ENCODE results near the gene PLA2R1.

The PLA2R1 gene

GRCh38 chr2:159902722-159903121 lies 159.7 kb downstream of the PLA2R1 start:
- TF ChIP-seq, protein P1, sequence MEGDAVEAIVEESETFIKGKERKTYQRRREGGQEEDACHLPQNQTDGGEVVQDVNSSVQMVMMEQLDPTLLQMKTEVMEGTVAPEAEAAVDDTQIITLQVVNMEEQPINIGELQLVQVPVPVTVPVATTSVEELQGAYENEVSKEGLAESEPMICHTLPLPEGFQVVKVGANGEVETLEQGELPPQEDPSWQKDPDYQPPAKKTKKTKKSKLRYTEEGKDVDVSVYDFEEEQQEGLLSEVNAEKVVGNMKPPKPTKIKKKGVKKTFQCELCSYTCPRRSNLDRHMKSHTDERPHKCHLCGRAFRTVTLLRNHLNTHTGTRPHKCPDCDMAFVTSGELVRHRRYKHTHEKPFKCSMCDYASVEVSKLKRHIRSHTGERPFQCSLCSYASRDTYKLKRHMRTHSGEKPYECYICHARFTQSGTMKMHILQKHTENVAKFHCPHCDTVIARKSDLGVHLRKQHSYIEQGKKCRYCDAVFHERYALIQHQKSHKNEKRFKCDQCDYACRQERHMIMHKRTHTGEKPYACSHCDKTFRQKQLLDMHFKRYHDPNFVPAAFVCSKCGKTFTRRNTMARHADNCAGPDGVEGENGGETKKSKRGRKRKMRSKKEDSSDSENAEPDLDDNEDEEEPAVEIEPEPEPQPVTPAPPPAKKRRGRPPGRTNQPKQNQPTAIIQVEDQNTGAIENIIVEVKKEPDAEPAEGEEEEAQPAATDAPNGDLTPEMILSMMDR (IDR thresholded peaks at IDR 0.05; ENCODE audit: low read depth, low read length, missing control alignments), result no peak
- no peaks in the 10 kb centered on the region for H3K27me3 ChIP-seq (replicated peaks)
- in situ Hi-C loops (cut with HindIII; ENCODE audit: low pct_ligation_motif_present, low sequenced_read_pairs), result no loop called here
- no peak for DNase-seq
- H3K36me3 ChIP-seq (replicated peaks), result no peaks in the 10 kb centered on the region
- H3K4me3 ChIP-seq (ENCODE audit: low read depth, low read length), result no peak overlapping the region
- H3K27ac ChIP-seq, result no peak overlapping the region

- H3K27ac ChIP-seq, result no peak overlapping the region
These were observed 162.1 kb downstream of the PLA2R1 start for GRCh38 chr2:159900343-159900742.

GRCh38 chr2:159898441-159898840 lies 164.0 kb downstream of the PLA2R1 start:
- in situ Hi-C loops (cut with HindIII; ENCODE audit: low pct_ligation_motif_present, low sequenced_read_pairs), result no loop called here
- no peaks in the 10 kb centered on the region for H3K27me3 ChIP-seq (replicated peaks)

More at GRCh38 chr2:159900343-159900742, 162.1 kb downstream of the PLA2R1 start:
- Histone ChIP-seq H3K27me3 (replicated peaks) (no peaks in the 10 kb centered on the region), H3K4me3 (ENCODE audit: low read depth, low read length) (no peak overlapping the region), H3K36me3 (replicated peaks) (no peaks in the 10 kb centered on the region)
- DNase-seq, result no peak
- TF ChIP-seq, protein P1 (IDR thresholded peaks at IDR 0.05; ENCODE audit: low read depth, low read length, missing control alignments), result no peak
- in situ Hi-C loops (cut with HindIII; ENCODE audit: low pct_ligation_motif_present, low sequenced_read_pairs), result no loop called here

DNA sequence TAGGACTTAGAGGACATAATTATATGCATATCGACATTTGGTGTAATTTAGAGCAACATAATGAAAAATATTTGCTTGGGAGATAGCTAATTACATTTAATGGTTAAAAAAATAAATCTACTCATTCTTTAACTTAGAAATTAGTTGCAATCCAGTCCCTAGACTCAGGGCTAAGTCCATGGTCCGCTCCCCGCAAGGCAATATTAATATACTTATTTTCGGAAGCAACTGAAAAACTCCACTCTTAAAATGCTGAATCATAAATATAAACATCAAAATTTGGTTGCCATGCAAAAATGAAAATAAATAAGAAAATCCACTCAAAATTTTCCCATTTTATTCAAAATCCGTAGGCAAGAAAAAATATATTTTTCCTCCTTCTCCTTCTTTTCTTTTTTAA lies 164.7 kb downstream of the PLA2R1 start:
- Histone ChIP-seq H3K36me3 (replicated peaks) (no peaks in the 10 kb centered on the region), H3K27ac (no peak overlapping the region), H3K4me3 (ENCODE audit: low read depth, low read length) (no peak overlapping the region), H3K27me3 (replicated peaks) (no peaks in the 10 kb centered on the region)
- in situ Hi-C loops (cut with HindIII; ENCODE audit: low pct_ligation_motif_present, low sequenced_read_pairs), result no loop called here
- TF ChIP-seq, protein P1 (IDR thresholded peaks at IDR 0.05; ENCODE audit: low read depth, low read length, missing control alignments), result no peak
- no peak for DNase-seq

More at GRCh38 chr2:159898441-159898840, 164.0 kb downstream of the PLA2R1 start:
- Histone ChIP-seq H3K27ac (no peak overlapping the region), H3K36me3 (replicated peaks) (no peaks in the 10 kb centered on the region), H3K4me3 (ENCODE audit: low read depth, low read length) (no peak overlapping the region)
- DNase-seq, result no peak
- TF ChIP-seq, protein P1 (IDR thresholded peaks at IDR 0.05; ENCODE audit: low read depth, low read length, missing control alignments), result no peak

GRCh38 chr2:159897081-159897480 lies 165.3 kb downstream of the PLA2R1 start:
- Histone ChIP-seq H3K4me3 (ENCODE audit: low read depth, low read length) (no peak overlapping the region), H3K36me3 (replicated peaks) (no peaks in the 10 kb centered on the region), H3K27ac (no peak overlapping the region), H3K27me3 (replicated peaks) (no peaks in the 10 kb centered on the region)
- no peak for DNase-seq
- in situ Hi-C loops (cut with HindIII; ENCODE audit: low pct_ligation_motif_present, low sequenced_read_pairs), result no loop called here
- TF ChIP-seq, protein P1 (IDR thresholded peaks at IDR 0.05; ENCODE audit: low read depth, low read length, missing control alignments), result no peak

Data from brain microvascular endothelial cell (primary cell).